ENCODE results near the gene MAP7D2. TPM values are rescaled to one million over a fixed set of nuclear protein-coding genes. Genes with fewer than 3 reads are reported as not detected.

Gene MAP7D2
- total and polyA plus RNA-seq, 4 donors = 0.37 to 0.75 (median 0.57) TPM

DNA sequence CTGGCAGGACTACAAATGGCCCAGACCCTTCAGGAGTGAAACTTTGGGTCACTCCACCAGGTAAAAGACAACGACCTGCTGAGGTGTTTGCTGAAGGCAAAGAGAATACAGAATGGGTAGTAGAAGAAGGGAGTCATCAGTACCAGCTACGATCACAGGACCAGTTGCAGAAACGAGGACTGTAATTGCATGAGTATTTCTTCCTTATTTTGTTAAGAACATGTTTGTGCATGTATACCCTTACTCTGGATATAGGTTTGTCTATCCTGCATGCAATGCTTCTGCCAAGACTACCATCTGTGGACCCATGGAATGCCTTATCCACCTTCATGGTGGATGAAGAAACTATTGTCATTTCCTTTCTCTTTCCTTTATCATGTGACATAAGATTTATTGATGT, 77.7 kb downstream of the MAP7D2 start:
- peaks cover 0 to 48% (median 21%) of the 10 kb centered on the region in 3 donors for H3K27me3 ChIP-seq (ENCODE audit: control insufficient read depth in 3 of 3, insufficient read depth in 3 of 3, low read length in 2 of 3)
- no peak overlapping the region for H3K27ac ChIP-seq (ENCODE audit: low read depth in 1 of 2, low read length in 1 of 2)
- 72 to 94% methylated on average over 3 of the region's 3 CpGs for WGBS, 2 donors
- no peak overlapping the region for H3K4me3 ChIP-seq
- DNase-seq (no peak), ATAC-seq (ENCODE audit: insufficient read depth, low FRiP score) (no peak)
- TF ChIP-seq, protein P1, sequence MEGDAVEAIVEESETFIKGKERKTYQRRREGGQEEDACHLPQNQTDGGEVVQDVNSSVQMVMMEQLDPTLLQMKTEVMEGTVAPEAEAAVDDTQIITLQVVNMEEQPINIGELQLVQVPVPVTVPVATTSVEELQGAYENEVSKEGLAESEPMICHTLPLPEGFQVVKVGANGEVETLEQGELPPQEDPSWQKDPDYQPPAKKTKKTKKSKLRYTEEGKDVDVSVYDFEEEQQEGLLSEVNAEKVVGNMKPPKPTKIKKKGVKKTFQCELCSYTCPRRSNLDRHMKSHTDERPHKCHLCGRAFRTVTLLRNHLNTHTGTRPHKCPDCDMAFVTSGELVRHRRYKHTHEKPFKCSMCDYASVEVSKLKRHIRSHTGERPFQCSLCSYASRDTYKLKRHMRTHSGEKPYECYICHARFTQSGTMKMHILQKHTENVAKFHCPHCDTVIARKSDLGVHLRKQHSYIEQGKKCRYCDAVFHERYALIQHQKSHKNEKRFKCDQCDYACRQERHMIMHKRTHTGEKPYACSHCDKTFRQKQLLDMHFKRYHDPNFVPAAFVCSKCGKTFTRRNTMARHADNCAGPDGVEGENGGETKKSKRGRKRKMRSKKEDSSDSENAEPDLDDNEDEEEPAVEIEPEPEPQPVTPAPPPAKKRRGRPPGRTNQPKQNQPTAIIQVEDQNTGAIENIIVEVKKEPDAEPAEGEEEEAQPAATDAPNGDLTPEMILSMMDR (IDR thresholded peaks at IDR 0.05; ENCODE audit: control extremely low read depth, extremely low read depth) = no peak
- H3K9ac ChIP-seq (ENCODE audit: insufficient read depth in 1 of 2, low read length in 2 of 2) = no peak overlapping the region
- no peaks in the 10 kb centered on the region for H3K9me3 ChIP-seq (ENCODE audit: control insufficient read depth in 4 of 4, insufficient read depth in 3 of 4, low read length in 3 of 4)
- no peaks in the 10 kb centered on the region for H3K4me1 ChIP-seq (ENCODE audit: control insufficient read depth in 5 of 5, insufficient read depth in 5 of 5, low read length in 5 of 5)
- no peaks in the 10 kb centered on the region for H3K36me3 ChIP-seq (ENCODE audit: control insufficient read depth in 4 of 4, insufficient read depth in 4 of 4, low read length in 4 of 4)

DNA sequence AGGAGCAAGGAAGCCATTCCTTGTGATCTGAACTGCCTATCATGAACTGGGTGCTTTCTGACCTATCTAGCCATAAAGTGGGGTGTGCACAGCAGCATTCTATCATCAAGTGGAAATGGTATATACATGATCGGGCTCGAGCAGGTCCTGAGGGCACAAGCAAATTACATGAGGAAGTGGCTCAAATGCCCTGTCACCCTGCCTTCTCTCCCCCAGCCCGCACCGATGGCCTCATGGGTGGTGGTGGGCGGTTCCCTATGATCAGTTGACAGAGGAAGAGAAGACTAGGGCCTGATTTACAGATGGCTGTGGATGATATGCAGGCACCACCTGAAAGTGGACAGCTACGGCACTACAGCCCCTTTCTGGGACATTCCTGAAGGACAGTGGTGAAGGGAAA, 79.5 kb downstream of the MAP7D2 start:
- peaks cover 0 to 37% (median 19%) of the 10 kb centered on the region in 3 donors for H3K27me3 ChIP-seq (ENCODE audit: control insufficient read depth in 3 of 3, insufficient read depth in 3 of 3, low read length in 2 of 3)
- TF ChIP-seq, protein P1 (IDR thresholded peaks at IDR 0.05; ENCODE audit: control extremely low read depth, extremely low read depth) = no peak
- no peak overlapping the region for H3K4me3 ChIP-seq
- no peaks in the 10 kb centered on the region for H3K36me3 ChIP-seq (ENCODE audit: control insufficient read depth in 4 of 4, insufficient read depth in 4 of 4, low read length in 4 of 4)
- WGBS, 2 donors = 67 to 85% methylated on average over 6 of the region's 6 CpGs
- no peaks in the 10 kb centered on the region for H3K4me1 ChIP-seq (ENCODE audit: control insufficient read depth in 5 of 5, insufficient read depth in 5 of 5, low read length in 5 of 5)
- no peak overlapping the region for H3K27ac ChIP-seq (ENCODE audit: low read depth in 1 of 2, low read length in 1 of 2)
- no peak for DNase-seq
- ATAC-seq (ENCODE audit: insufficient read depth, low FRiP score) = no peak
- H3K9ac ChIP-seq (ENCODE audit: insufficient read depth in 1 of 2, low read length in 2 of 2) = no peak overlapping the region
- no peaks in the 10 kb centered on the region for H3K9me3 ChIP-seq (ENCODE audit: control insufficient read depth in 4 of 4, insufficient read depth in 3 of 4, low read length in 3 of 4)

DNA sequence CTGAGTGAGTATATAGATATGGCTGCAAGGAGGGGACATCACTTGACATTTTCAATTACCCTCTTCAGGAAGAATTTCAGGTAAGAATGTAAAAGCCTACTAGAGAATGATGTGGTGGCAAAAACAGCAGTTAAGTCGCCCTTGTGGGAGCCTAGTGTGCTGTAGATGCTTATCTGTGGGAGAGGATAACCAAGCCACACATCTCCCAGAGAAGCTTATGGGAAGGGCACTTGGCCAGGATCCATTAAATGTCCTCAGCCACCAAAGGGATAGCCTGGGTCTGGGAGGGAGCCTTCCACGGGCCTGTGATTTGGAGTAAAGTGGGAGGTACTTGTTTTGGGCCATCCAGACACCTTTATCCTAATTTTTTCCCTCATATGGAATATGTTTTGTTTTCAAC, 84.5 kb downstream of the MAP7D2 start:
- peaks cover 0 to 41% (median 22%) of the 10 kb centered on the region in 3 donors for H3K27me3 ChIP-seq (ENCODE audit: control insufficient read depth in 3 of 3, insufficient read depth in 3 of 3, low read length in 2 of 3)
- no peak overlapping the region for H3K27ac ChIP-seq (ENCODE audit: low read depth in 1 of 2, low read length in 1 of 2)
- no peaks in the 10 kb centered on the region for H3K9me3 ChIP-seq (ENCODE audit: control insufficient read depth in 4 of 4, insufficient read depth in 3 of 4, low read length in 3 of 4)
- DNase-seq (no peak), ATAC-seq (ENCODE audit: insufficient read depth, low FRiP score) (no peak)
- H3K36me3 ChIP-seq (ENCODE audit: control insufficient read depth in 4 of 4, insufficient read depth in 4 of 4, low read length in 4 of 4) = no peaks in the 10 kb centered on the region
- TF ChIP-seq, protein P1 (IDR thresholded peaks at IDR 0.05; ENCODE audit: control extremely low read depth, extremely low read depth) = no peak
- no peaks in the 10 kb centered on the region for H3K4me1 ChIP-seq (ENCODE audit: control insufficient read depth in 5 of 5, insufficient read depth in 5 of 5, low read length in 5 of 5)
- no peak overlapping the region for H3K9ac ChIP-seq (ENCODE audit: insufficient read depth in 1 of 2, low read length in 2 of 2)
- WGBS, 2 donors = 52 to 62% methylated on average over 2 of the region's 2 CpGs
- no peak overlapping the region for H3K4me3 ChIP-seq

DNA sequence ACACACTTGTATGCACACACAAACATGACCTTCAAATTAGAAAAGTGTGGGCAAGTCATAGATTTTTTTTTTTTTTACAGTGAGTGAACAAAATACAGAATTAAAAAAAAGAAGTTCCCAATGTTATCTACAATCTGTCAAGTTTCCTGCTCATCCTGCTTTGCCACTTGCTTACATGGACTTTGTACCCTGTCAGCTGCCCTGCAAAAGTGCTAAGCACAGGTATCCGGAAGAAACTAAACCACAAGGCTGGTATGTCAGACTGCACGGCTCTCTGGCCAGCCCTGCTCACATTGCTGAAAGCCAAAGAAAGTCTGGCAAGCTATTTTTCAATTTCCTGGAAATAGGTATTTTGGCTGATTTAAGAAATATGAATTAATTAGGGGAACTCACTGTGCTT, 87.0 kb downstream of the MAP7D2 start:
- no peaks in the 10 kb centered on the region for H3K9me3 ChIP-seq (ENCODE audit: control insufficient read depth in 4 of 4, insufficient read depth in 3 of 4, low read length in 3 of 4)
- WGBS, 2 donors = 10 to 39% methylated on average over 2 of the region's 2 CpGs
- TF ChIP-seq, protein P1 (IDR thresholded peaks at IDR 0.05; ENCODE audit: control extremely low read depth, extremely low read depth) = no peak
- no peak overlapping the region for H3K27ac ChIP-seq (ENCODE audit: low read depth in 1 of 2, low read length in 1 of 2)
- DNase-seq (peak in 1 of 3 donors; percentile 21), ATAC-seq (ENCODE audit: insufficient read depth, low FRiP score) (no peak)
- H3K9ac ChIP-seq (ENCODE audit: insufficient read depth in 1 of 2, low read length in 2 of 2) = no peak overlapping the region
- H3K4me1 ChIP-seq (ENCODE audit: control insufficient read depth in 5 of 5, insufficient read depth in 5 of 5, low read length in 5 of 5) = no peaks in the 10 kb centered on the region
- H3K4me3 ChIP-seq = no peak overlapping the region
- peaks cover 0 to 41% (median 32%) of the 10 kb centered on the region in 3 donors for H3K27me3 ChIP-seq (ENCODE audit: control insufficient read depth in 3 of 3, insufficient read depth in 3 of 3, low read length in 2 of 3)
- no peaks in the 10 kb centered on the region for H3K36me3 ChIP-seq (ENCODE audit: control insufficient read depth in 4 of 4, insufficient read depth in 4 of 4, low read length in 4 of 4)

Data from lung (tissue), 12 donors.